Nephron (organoid): ENCODE measurements around the gene OTUD5.

ENCODE experiments used
- H3K27ac Mint-ChIP-seq, 3 experiments: 2 replicates each; pipeline ENCODE4 v1.8.0; 2020; ENCODE audit warnings: mixed read lengths in 3 of 3, mild to moderate bottlenecking in 2 of 3, moderate library complexity in 1 of 3
- H3K27me3 Mint-ChIP-seq: 2 replicates; pipeline ENCODE4 v1.8.0; 2021; ENCODE audit warnings: low read depth, mild to moderate bottlenecking, moderate library complexity, mixed read lengths
- H3K36me3 Mint-ChIP-seq: 2 replicates; pipeline ENCODE4 v1.8.0; 2020; ENCODE audit warnings: low read depth, mixed read lengths
- H3K4me1 Mint-ChIP-seq: 2 replicates; pipeline ENCODE4 v1.8.0; 2020; ENCODE audit warnings: mixed read lengths
- H3K4me3 Mint-ChIP-seq, 3 experiments: 2 replicates each; pipeline ENCODE4 v1.8.0; 2020; ENCODE audit warnings: mild to moderate bottlenecking in 3 of 3, mixed read lengths in 3 of 3, moderate library complexity in 2 of 3
- H3K9me3 Mint-ChIP-seq: 2 replicates; pipeline ENCODE4 v1.8.0; 2020; ENCODE audit warnings: mixed read lengths
- CTCF ChIP-seq, 3 experiments: fragments of 200-600 bp; sonication (generic); IDR thresholded peaks; one replicate each; pipeline ENCODE4 v1.5.0; 2021; ENCODE audit warnings: antibody characterized with exemption in 3 of 3; ENCODE audit not compliant: unreplicated experiment in 3 of 3

Gene OTUD5

GRCh38 chrX:48923771-48924170 is 33.6 kb downstream of the OTUD5 start:
- Mint-ChIP-seq H3K4me1 (peaks cover 11% of the 10 kb centered on the region), H3K27me3 (no peaks in the 10 kb centered on the region), H3K9me3 (peaks cover 22% of the 10 kb centered on the region), H3K27ac (no peak overlapping the region), H3K4me3 (no peak overlapping the region), H3K36me3 (peaks cover 36% of the 10 kb centered on the region)
- no peak for TF ChIP-seq CTCF (IDR thresholded peaks at IDR 0.05; ENCODE audit: unreplicated experiment in 3 of 3)

- peaks cover 20% of the 10 kb centered on the region for H3K36me3 Mint-ChIP-seq
- TF ChIP-seq CTCF (IDR thresholded peaks at IDR 0.05; ENCODE audit: unreplicated experiment in 3 of 3), result no peak
- H3K4me1 Mint-ChIP-seq, result peaks cover 17% of the 10 kb centered on the region
- H3K4me3 Mint-ChIP-seq, result no peak overlapping the region
- peaks cover 3% of the 10 kb centered on the region for H3K27me3 Mint-ChIP-seq
- H3K27ac Mint-ChIP-seq, result no peak overlapping the region
- H3K9me3 Mint-ChIP-seq, result peaks cover 23% of the 10 kb centered on the region
Measured at GRCh38 chrX:48920718-48921104, 36.7 kb downstream of the OTUD5 start.

- Mint-ChIP-seq H3K27me3 (peaks cover 3% of the 10 kb centered on the region), H3K36me3 (peaks cover 14% of the 10 kb centered on the region), H3K4me1 (peaks cover 17% of the 10 kb centered on the region), H3K4me3 (peak overlapping the region; percentile 81 to 86 (median 81)), H3K27ac (no peak overlapping the region), H3K9me3 (peaks cover 19% of the 10 kb centered on the region)
- TF ChIP-seq CTCF (IDR thresholded peaks at IDR 0.05; ENCODE audit: unreplicated experiment in 3 of 3), result no peak
Measured at GRCh38 chrX:48919947-48920717, 37.3 kb downstream of the OTUD5 start.

- Mint-ChIP-seq H3K27me3 (peaks cover 3% of the 10 kb centered on the region), H3K27ac (peak overlapping the region; percentile 47 to 86 (median 76)), H3K9me3 (peaks cover 16% of the 10 kb centered on the region), H3K4me1 (peaks cover 17% of the 10 kb centered on the region), H3K36me3 (peaks cover 11% of the 10 kb centered on the region), H3K4me3 (peak overlapping the region; percentile 81 to 86 (median 81))
- TF ChIP-seq CTCF (IDR thresholded peaks at IDR 0.05; ENCODE audit: unreplicated experiment in 3 of 3), result no peak
Measured at GRCh38 chrX:48919360-48919841, 38.0 kb downstream of the OTUD5 start.

- no peak for TF ChIP-seq CTCF (IDR thresholded peaks at IDR 0.05; ENCODE audit: unreplicated experiment in 3 of 3)
- H3K36me3 Mint-ChIP-seq, result peaks cover 5% of the 10 kb centered on the region
- H3K27me3 Mint-ChIP-seq, result peaks cover 3% of the 10 kb centered on the region
- peak within 1 kb of the TSS; percentile 47 to 86 (median 76) for H3K27ac Mint-ChIP-seq
- H3K9me3 Mint-ChIP-seq, result peaks cover 12% of the 10 kb centered on the region
- peak within 1 kb of the TSS; percentile 81 to 86 (median 81) for H3K4me3 Mint-ChIP-seq
- peaks cover 17% of the 10 kb centered on the region for H3K4me1 Mint-ChIP-seq
Measured at GRCh38 chrX:48918643-48919340, 38.6 kb downstream of the OTUD5 start, which contains the start of gene PIM2. PIM2 (minus strand) TSS chrX:48919024; CDS start chrX:48918834, 190 bp downstream.
